ENCODE measurements around the gene PSMC2. TPM values are rescaled to one million over a fixed set of nuclear protein-coding genes. Genes with fewer than 3 reads are reported as not detected.

Gene PSMC2
- total RNA-seq, 1 donor from 2014 or later = 80.5 TPM

- no peaks in the 10 kb centered on the region for H3K27me3 Mint-ChIP-seq (ENCODE audit: unreplicated experiment)
- no peak overlapping the region for H3K4me3 Mint-ChIP-seq (ENCODE audit: unreplicated experiment)
- no peak for TF ChIP-seq CTCF (IDR thresholded peaks at IDR 0.05; ENCODE audit: unreplicated experiment)
- H3K9me3 Mint-ChIP-seq (ENCODE audit: unreplicated experiment) = no peaks in the 10 kb centered on the region
- peaks cover 3% of the 10 kb centered on the region for H3K36me3 Mint-ChIP-seq (ENCODE audit: low read depth, unreplicated experiment)
- no peak overlapping the region for H3K27ac Mint-ChIP-seq (ENCODE audit: unreplicated experiment)
- H3K4me1 Mint-ChIP-seq (ENCODE audit: unreplicated experiment) = no peaks in the 10 kb centered on the region
- DNase-seq (ENCODE audit: low spot score) = no peak
Measured at GRCh38 chr7:103369432-103369831, 22.0 kb downstream of the PSMC2 start.

GRCh38 chr7:103373866-103374643, 26.6 kb downstream of the PSMC2 start:
- no peak for TF ChIP-seq CTCF (IDR thresholded peaks at IDR 0.05; ENCODE audit: unreplicated experiment)
- no peak overlapping the region for H3K4me3 Mint-ChIP-seq (ENCODE audit: unreplicated experiment)
- no peak overlapping the region for H3K27ac Mint-ChIP-seq (ENCODE audit: unreplicated experiment)
- no peaks in the 10 kb centered on the region for H3K27me3 Mint-ChIP-seq (ENCODE audit: unreplicated experiment)
- no peak for DNase-seq (ENCODE audit: low spot score)
- H3K36me3 Mint-ChIP-seq (ENCODE audit: low read depth, unreplicated experiment) = no peaks in the 10 kb centered on the region
- peaks cover 4% of the 10 kb centered on the region for H3K4me1 Mint-ChIP-seq (ENCODE audit: unreplicated experiment)
- H3K9me3 Mint-ChIP-seq (ENCODE audit: unreplicated experiment) = no peaks in the 10 kb centered on the region

- Mint-ChIP-seq H3K4me3 (ENCODE audit: unreplicated experiment) (no peak overlapping the region), H3K27me3 (ENCODE audit: unreplicated experiment) (no peaks in the 10 kb centered on the region), H3K36me3 (ENCODE audit: low read depth, unreplicated experiment) (no peaks in the 10 kb centered on the region), H3K27ac (ENCODE audit: unreplicated experiment) (no peak overlapping the region), H3K4me1 (ENCODE audit: unreplicated experiment) (peaks cover 4% of the 10 kb centered on the region), H3K9me3 (ENCODE audit: unreplicated experiment) (no peaks in the 10 kb centered on the region)
- TF ChIP-seq CTCF (IDR thresholded peaks at IDR 0.05; ENCODE audit: unreplicated experiment) = no peak
- DNase-seq (ENCODE audit: low spot score) = no peak
Measured at GRCh38 chr7:103379270-103379975, 32.0 kb downstream of the PSMC2 start.

- no peak for DNase-seq (ENCODE audit: low spot score)
- Mint-ChIP-seq H3K36me3 (ENCODE audit: low read depth, unreplicated experiment) (no peaks in the 10 kb centered on the region), H3K4me1 (ENCODE audit: unreplicated experiment) (peaks cover 4% of the 10 kb centered on the region), H3K27ac (ENCODE audit: unreplicated experiment) (no peak overlapping the region), H3K4me3 (ENCODE audit: unreplicated experiment) (no peak overlapping the region), H3K9me3 (ENCODE audit: unreplicated experiment) (no peaks in the 10 kb centered on the region), H3K27me3 (ENCODE audit: unreplicated experiment) (no peaks in the 10 kb centered on the region)
- TF ChIP-seq CTCF (IDR thresholded peaks at IDR 0.05; ENCODE audit: unreplicated experiment) = no peak
Measured at GRCh38 chr7:103380395-103381191, 33.1 kb downstream of the PSMC2 start.

Measured in endothelial cell (in vitro differentiated cells).